Measurements from ENCODE around the gene TMEM61.

DNA sequence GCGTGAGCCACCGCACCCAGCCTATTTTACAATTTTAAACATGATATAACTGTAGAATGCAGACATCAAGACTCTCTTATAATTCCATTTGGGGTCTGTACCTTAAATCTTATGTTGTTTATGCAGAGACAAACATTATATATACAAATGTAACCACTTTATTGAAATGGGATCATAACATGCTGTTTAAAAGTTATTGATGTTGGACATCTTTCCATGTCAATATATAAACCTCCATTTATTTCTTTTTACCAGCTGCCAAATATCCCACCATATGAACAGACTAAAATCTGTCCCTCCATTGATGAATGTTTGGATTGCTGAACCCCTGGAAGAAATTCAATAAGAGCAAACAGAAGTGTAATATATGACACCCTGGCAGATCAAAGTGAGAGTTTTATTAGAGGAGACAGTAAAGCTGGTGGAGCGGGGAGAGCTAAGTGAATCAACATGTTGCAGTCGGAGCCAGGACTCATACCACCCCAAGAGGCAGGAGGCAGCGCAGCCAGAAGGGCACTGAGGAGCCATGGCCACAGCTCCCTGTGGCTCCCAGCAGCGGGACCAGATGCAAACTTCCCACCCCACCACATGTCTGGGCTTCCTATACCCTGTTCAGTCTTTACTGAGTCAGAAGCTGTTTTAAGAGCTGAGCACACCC is 54.2 kb downstream of the TMEM61 start:
- TF ChIP-seq, protein P1, sequence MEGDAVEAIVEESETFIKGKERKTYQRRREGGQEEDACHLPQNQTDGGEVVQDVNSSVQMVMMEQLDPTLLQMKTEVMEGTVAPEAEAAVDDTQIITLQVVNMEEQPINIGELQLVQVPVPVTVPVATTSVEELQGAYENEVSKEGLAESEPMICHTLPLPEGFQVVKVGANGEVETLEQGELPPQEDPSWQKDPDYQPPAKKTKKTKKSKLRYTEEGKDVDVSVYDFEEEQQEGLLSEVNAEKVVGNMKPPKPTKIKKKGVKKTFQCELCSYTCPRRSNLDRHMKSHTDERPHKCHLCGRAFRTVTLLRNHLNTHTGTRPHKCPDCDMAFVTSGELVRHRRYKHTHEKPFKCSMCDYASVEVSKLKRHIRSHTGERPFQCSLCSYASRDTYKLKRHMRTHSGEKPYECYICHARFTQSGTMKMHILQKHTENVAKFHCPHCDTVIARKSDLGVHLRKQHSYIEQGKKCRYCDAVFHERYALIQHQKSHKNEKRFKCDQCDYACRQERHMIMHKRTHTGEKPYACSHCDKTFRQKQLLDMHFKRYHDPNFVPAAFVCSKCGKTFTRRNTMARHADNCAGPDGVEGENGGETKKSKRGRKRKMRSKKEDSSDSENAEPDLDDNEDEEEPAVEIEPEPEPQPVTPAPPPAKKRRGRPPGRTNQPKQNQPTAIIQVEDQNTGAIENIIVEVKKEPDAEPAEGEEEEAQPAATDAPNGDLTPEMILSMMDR (IDR thresholded peaks at IDR 0.05; ENCODE audit: poor library complexity): no peak
- peak; percentile 94 for TF ChIP-seq EZH2phosphoT487 (IDR thresholded peaks at IDR 0.05; ENCODE audit: low read depth, severe bottlenecking, unreplicated experiment)
- no peak for TF ChIP-seq EZH2 (IDR thresholded peaks at IDR 0.05; ENCODE audit: borderline replicate concordance)

Measured in hepatocyte (in vitro differentiated cells).